Measurements from ENCODE around the gene NOS1AP.

DNA sequence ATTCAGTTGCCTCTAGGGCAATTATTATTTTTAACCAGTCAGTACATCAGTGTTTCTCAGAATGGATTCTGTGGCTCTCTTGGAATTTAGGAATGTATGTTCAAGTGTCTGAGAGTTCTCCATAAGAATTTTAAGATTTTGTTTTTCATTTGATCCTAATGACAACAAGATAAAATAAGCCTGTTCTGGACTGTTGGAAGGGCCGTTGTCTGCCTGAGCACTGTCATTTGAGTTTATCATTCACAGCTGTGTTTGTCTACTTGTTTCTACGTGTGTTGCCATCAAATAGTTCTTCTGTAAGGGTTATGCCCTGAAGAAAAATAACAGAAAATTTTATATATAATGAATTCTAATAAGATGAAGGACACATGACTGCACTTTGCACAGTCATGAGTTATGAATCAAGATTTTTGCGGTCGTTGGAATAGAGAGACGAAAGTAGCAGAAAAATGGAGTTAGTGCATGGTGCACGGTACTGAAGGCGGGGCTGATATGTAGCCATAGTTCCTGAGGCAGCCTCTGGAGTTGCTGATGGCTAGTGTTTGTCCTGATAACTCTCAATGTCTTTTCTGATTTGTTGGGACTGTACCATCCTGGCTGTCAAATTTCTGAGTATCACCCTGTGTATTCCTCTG lies 92.5 kb downstream of the NOS1AP start:
- TF ChIP-seq, protein P1, sequence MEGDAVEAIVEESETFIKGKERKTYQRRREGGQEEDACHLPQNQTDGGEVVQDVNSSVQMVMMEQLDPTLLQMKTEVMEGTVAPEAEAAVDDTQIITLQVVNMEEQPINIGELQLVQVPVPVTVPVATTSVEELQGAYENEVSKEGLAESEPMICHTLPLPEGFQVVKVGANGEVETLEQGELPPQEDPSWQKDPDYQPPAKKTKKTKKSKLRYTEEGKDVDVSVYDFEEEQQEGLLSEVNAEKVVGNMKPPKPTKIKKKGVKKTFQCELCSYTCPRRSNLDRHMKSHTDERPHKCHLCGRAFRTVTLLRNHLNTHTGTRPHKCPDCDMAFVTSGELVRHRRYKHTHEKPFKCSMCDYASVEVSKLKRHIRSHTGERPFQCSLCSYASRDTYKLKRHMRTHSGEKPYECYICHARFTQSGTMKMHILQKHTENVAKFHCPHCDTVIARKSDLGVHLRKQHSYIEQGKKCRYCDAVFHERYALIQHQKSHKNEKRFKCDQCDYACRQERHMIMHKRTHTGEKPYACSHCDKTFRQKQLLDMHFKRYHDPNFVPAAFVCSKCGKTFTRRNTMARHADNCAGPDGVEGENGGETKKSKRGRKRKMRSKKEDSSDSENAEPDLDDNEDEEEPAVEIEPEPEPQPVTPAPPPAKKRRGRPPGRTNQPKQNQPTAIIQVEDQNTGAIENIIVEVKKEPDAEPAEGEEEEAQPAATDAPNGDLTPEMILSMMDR (IDR thresholded peaks at IDR 0.05; ENCODE audit: low read length), result no peak
- TF ChIP-seq EZH2 (optimal IDR thresholded peaks at IDR 0.05; ENCODE audit: low read depth, low read length), result no peak
